ENCODE results near the gene DRC7. TPM values are rescaled to one million over a fixed set of nuclear protein-coding genes. Genes with fewer than 3 reads are reported as not detected.

The DRC7 gene
- total RNA-seq, 1 donor from 2014 or later, result 1.9 TPM

DNA sequence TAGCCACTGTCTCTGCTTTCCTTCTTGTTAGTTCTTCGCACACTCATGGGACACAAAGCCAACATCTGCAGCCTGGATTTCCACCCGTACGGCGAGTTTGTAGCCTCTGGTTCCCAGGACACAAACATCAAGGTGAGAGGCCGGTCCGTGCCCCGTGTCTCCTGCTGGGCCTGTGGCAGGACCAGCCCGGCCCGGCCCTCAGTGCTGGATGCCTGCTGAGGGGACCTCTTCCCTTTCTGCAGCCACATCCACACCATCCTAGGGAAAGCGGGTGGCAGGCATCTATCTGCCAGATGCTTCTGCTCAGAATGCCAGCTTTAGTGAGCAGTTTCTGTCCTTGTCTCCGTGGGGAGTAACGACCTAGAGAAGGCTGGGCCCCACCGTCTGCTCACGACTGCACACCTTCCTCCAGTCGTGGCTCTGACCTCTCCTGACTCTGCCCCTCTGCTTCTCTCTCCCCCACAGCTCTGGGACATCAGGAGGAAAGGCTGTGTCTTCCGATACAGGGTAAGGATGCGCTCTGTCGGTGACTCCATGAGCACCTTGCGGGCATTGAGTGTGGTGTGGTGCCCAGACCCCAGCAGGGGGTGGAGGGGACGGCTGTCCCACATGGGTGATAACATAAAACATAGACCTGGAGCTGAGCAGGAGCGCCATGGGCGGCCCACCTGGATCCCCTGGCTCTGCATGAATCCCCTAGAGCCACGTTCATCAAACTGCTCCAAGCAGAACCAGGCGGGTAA, 56.4 kb downstream of the DRC7 start:
- no peak for DNase-seq (ENCODE audit: low spot score)

DNA sequence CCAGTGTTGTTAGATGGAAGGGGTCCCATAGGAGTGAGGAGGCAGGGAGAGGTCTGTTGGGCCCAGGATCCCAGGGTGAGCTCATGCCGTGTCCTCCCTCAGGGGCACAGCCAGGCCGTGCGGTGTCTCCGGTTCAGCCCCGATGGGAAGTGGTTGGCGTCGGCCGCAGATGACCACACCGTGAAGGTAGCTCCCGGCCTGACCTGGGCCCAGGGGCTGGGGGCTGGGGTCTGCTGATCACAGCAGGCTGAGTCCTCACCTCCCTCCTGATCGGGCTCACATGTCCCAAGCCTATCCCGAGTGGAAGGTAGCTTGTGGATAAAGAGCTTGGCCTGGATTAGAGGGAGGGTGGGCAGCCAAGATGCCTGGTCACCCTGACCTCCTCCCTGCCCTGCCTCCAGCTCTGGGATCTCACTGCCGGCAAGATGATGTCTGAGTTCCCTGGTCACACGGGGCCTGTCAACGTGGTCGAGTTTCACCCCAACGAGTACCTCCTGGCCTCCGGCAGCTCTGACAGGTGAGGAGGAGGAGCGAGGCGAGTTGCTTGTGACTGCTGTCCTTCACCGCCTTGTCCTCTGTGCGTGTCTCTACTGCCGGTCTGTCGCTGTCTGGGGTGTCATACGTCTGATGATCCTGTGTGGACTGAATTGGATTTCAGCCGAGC, 57.1 kb downstream of the DRC7 start:
- DNase-seq (ENCODE audit: low spot score), result no peak

DNA sequence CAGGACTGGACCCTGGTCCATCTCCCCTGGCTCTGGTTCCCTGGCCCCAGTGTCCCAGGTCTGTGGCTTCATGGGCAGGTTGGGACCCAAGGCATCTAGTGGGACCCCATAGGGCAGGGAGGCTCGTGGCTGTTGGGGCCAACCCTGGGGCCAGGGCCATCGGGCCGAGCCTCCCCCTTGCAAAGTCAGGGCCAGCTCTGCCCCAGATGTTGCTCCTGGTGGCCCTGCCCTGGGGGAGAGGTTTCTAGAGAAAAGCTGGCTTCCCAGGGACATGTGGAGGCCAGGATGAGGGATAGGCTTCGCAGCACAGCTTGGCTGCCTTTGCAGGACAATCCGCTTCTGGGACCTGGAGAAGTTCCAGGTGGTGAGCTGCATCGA, 57.6 kb downstream of the DRC7 start:
- DNase-seq (ENCODE audit: low spot score), result no peak

DNA sequence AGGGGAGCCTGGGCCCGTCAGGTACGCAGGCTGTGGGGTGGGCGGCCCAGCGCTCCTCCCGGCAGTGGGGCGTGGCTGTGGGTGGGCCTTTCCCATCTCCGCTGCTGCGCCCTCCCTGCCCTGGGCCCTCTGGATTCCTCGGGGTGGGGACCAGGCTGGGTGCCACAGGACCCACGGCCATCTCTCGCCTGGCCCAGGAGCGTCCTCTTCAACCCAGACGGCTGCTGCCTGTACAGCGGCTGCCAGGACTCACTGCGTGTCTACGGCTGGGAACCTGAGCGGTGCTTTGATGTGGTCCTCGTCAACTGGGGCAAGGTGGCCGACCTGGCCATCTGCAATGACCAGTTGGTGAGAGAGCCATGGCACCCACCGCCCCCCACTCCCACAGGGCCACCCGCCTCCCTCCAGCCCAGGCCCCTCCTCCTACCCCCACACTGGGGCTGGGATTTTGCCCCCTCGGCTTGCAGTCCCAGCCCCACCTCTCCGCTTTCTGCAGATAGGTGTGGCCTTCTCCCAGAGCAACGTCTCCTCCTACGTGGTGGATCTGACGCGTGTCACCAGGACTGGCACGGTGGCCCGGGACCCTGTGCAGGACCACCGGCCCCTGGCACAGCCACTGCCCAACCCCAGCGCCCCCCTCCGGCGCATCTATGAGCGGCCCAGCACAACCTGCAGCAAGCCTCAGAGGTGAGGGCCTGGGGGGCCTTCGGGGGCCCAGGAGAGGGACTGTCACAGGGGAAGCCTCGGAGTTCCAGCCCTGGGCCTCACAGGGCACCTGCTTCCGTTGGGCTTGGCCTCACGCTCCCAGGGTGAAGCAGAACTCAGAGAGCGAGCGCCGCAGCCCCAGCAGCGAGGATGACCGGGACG, 58.2 kb downstream of the DRC7 start:
- no peak for DNase-seq (ENCODE audit: low spot score)

DNA sequence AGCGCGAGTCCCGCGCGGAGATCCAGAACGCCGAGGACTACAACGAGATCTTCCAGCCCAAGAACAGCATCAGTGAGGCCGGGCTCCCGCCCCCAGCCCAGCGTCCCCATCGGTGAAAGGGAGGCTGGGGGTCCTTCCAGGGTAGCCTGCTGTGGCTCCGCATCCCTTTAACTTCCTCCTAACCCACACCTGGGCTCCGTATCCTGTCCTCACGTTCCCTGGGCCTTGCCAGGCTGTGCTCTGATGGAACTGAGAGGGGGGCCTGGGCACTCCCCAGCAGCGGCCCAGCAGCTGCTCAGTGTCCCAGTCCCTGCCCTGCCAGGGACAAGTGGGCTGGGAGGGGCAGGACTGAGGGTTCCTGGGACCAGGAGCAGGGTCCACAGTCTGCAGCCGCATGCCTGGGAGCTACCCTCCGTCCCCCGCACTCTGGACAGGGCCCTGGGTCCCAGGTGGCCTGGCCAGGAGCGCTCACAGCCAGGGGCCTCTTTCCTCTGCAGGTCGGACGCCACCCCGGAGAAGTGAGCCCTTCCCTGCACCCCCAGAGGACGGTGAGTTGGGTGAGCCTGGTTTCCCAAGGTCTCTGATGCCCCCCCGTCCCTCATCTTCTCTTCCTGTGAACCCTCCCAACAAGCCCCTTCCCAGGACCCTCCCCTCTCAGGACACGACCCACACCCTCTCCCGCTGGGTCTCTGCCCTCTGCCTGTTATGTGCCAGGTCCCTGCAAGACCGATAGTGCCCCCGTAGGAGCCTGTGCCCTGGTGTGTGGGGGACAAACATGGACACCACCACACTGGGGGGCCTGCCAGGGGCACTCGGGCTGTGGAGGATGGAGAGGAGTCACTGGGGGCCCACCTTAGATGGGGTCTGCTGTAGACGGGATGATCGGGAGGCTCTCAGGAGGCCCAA, 59.1 kb downstream of the DRC7 start:
- DNase-seq (ENCODE audit: low spot score), result no peak

DNA sequence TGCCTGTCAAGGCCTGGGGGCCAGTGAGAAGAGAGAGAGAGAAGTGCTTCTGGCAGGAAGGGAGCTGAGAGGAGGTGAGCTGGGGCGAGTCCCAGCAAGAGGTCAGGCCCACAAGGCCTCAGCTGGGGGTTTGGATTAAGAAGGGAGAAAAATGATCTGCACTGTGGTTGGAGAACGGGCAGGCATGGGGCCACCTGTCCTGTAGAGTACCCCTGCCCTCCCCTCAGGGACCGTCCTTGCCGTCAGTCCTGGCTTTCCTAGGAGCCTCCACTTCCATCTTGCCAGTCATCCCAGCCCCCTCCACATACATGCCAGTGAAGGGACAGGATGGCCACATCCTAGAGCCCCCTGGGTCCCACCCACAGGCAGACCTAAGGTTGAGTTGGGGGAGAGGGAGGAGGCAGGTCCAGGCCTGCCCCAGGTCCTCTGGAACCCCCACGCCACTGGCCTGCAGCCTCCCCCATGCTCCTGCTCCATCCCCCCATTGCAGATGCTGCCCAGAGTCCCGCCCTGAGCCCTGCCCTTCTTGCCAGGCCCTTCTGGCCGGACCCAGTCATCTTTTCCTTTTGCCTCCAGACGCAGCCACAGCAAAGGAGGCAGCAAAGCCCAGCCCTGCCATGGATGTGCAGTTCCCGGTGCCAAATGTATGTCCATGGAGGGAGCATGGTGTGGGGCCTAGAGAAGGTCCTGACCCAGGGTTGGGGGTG, 59.9 kb downstream of the DRC7 start:
- DNase-seq (ENCODE audit: low spot score), result no peak

DNA sequence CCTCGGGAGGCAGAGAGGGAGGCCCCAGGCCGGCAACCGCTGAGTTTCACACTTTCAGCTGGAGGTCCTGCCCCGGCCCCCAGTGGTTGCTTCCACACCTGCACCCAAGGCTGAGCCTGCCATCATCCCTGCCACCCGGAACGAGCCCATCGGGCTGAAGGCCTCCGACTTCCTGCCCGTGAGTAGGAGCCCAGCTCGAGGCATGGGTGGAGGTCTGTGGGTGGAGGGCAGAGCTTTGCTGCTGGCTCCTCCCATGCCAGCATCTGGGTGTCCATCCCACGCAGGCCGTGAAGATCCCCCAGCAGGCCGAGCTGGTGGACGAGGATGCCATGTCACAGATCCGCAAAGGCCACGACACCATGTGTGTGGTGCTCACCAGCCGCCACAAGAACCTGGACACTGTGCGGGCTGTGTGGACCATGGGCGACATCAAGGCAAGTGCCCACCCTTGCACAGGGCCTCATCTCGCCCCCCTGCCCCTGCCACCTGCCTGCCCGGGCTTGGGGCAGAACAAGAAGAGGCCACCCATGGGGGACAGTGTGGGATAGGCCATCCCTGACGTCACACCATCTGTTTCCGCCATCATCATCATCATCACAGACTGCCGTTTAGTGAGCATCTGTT, 60.6 kb downstream of the DRC7 start:
- no peak for DNase-seq (ENCODE audit: low spot score)

DNA sequence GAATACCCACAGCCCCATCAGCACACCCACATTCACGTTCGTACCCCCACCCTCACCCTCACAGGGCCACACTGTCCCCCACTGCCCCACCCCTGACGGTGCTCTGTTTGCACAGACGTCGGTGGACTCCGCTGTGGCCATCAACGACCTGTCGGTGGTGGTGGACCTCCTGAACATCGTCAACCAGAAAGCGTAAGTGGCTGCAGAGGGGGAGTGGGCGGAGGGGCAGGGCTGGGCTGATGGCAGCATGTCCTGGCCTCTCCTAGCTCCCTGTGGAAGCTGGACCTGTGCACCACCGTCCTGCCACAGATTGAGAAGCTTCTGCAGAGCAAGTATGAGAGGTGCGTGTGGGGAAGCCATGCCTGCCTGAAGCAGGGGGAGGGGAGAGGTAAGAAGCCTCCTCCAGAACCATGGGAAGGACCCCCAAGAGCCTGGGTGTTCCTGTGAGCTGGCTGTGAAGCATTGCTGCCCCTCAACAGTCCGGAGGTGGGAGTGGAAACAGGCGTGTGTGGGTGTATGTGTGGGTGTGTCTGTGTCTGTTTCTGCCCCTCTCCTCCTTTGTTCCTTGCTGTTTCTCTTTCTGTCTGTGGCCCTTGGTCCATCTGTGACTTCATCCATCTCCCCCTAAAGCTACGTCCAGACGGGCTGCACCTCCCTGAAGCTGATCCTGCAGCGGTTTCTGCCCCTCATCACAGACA, 61.3 kb downstream of the DRC7 start:
- no peak for DNase-seq (ENCODE audit: low spot score)

DNA sequence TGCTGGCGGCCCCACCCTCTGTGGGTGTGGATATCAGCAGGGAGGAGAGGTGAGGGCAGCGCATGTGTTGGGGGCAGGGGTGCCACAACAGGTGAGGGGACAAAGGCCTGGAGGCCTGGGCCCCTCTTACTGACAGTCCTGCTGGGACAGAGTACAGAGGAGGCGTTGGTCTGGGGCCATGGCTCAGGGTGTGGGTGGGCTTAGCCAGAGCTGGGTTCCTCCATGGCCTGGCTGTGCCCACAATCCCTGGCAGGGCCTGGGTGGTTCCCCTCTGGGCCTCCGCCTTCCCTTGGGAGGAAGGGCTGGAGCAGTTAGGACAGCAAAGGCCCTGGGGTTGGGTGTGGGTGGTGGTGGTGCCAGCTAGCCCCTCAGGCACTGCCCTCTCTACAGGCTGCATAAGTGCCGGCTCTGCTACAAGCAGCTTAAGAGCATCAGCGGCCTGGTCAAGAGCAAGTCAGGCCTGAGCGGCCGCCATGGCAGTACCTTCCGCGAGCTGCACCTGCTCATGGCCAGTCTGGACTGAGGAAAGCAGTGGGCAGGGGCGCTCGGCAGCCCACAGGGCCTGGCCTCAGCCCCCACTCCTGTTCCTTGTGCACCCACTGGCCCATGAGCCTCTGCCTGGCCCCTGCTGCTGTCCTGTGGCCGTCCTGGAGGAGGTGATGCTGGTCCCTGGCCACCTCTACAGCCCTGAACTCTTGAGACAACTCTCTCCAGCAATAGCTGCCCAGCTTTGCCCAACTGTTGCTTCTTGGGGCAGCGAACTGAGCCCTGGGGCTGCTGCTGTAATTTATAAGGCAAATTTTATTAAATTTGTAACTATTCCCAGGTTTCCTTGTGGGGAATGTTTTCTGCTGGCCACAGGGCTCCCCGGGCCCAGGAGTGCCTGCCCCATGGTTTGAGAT, 62.1 kb downstream of the DRC7 start:
- no peak for DNase-seq (ENCODE audit: low spot score)

DNA sequence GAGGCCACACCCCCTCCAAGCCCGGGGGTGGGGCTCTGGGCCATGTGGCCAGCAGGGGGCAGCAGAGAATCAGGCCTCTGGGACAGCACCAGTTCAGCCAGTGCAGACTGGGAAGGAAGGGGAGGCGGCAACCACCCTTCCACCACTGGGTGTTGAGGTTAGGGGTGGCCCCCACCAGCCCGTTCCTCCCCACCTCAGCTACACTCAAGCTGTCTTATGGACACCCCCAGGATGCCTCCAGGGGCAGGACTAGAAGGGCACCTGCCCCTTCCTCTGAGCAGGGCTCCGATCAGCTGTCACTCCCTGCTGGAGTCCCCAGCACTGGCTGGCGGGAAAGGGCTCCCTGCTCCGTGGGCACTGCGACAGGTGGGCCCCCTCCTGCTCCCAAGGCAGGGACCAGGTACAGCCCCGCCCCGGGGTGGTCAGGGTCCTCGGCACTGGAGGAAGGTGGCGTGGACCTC, 62.8 kb downstream of the DRC7 start:
- peak; percentile 89 for DNase-seq (ENCODE audit: low spot score)

DNA sequence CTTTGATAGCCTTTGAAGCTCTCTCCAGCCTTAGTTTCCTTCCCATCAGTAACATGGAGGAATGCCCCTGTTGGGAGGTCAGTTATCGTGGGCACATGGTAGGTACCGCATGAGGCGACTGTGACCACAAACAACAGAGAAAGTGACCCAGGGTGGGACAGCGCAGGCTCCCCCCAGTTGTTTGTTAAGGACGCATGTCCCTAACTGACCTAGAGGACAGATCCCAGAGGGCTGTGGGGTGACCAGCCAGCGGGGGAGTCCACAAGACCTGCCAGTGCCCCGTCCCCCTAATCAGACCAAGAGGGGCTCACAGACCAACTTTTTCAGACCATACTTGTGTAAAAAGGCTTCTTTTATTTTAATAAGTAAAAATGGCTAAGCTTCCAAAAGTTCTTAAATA, 63.3 kb downstream of the DRC7 start:
- DNase-seq (ENCODE audit: low spot score), result no peak

DNA sequence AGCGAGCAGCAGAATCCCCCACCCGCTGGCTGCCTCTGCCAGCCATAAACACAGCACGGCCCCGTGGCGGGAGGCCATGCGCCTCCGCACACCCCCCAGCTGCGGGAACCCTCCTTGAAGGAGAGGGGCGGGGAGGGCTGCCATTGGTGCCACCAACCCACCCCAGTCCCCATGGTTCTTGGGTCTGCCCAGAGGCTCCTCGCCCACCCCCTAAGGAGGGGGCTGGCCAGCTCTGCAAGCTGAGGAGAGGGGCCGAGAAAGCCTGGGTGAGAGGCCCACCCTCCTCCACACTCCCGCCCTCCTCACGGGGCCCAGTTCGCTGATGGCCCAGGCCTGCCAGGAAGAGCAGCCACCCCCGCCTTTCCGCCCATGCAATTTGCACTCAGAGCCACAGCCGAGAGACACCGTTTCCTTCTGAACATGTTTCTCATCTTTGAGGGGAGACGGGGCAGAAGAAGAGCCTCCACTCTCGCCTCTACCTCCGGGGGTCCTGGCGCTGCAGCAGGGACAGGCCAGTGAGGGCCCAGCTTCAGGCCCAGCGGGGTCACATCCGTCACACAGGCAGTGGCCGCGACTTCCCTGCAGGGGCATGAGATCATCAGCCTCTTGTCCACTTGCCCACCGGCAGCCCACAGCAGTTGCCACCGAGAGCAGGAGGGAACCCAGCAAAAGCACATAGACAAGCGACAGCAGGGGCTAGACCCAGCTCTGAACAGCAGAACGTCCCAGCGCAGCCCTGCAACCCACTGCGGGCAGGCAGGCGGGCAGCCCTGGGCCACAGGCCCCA, 63.9 kb downstream of the DRC7 start:
- no peak for DNase-seq (ENCODE audit: low spot score)

DNA sequence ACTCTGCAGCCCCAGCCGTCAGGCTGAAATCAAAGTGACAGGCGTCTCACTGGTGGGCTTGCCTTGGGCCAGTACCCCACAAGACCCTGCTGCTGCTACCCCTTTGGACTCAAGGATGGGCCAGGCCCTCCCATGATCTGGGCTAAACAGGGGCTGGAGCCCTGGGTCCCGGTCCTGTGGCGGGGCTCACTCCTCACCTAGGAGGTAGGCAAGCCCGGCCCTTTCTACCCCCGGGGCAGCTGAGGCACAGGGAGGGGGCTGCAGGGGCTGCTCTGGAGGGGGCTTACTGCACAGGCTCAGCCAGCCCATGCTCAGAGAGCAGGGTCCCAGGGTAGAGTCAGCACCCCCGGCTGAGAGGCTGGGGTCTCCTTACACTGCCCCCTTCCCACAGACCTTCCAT, 64.5 kb downstream of the DRC7 start:
- no peak for DNase-seq (ENCODE audit: low spot score)

DNA sequence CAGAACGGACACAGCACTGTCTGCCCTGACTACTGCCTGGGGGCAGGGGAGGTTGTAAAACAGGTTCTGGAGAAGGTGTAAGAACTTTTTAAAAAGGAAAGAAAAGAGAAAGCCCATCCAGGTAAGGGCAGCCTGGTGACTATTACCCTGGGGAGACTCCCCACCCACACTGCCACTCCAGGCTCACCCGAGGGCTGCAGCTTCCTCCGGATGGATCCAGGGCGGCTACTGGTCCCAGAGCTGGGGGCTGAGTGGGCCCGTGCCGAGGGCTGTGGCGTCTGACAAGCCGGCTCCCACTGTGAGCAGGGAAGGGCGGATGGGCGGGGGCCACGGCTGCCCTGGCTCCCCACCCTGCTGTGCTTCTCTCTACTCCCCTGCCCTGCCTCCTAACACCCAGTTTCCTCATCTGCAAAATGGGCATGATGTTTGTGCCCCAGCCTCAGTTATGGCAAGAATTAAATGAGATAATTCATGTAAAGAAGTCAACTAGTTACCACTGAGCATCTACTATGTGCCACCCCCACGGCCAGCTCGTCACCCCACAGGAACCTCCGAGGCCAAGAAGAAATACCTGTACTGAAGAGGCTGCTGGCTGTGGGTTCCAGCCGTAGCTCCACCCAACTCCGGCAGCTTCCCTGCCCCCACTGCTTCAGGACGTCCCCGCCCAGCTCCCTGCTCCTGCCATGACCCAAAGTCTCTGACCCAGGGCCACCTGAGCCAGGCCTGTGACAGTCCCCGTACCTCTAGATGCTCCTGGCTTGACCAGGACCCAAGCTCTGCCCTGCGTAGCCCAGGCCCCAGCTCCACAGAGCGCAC, 65.1 kb downstream of the DRC7 start:
- DNase-seq (ENCODE audit: low spot score), result no peak

DNA sequence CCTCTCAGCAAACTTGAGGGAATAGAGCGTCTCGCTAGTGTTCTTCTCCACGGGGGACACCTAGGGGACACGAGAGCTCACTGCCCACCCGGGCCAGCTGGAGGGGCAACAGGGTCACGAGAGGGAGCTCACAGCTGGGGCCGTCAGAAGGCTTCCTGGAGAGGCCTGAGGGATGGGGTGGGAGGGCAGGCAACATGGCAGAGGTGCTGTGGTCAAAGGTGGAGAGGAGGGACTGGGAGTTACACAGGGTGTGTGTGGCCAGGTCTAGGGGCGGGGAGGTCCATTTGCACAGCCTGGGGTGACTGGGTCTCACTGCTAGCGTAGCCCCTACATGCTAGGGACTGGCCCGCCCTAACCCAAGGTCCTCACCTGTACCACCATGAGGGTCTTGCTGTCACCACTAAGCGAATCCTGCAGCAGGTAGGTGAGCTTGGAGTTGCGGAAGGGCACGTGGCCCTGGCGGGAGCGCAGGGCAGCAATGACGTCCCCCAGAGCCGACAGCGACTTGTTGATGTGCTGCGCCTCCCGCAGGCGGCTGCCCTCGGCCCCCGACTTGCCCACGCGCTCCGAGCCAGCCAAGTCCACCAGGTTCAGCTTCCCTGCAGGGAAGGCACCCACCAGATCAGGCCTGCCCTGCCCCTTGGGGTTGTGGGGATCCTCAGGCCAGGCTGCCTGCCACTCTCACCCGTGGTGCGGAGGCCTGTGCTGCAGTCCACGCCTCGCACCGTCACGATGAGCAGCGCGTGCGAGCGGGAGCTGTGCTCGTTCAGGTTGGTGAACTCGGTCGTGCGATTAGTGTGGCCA, 66.0 kb downstream of the DRC7 start:
- no peak for DNase-seq (ENCODE audit: low spot score)

DNA sequence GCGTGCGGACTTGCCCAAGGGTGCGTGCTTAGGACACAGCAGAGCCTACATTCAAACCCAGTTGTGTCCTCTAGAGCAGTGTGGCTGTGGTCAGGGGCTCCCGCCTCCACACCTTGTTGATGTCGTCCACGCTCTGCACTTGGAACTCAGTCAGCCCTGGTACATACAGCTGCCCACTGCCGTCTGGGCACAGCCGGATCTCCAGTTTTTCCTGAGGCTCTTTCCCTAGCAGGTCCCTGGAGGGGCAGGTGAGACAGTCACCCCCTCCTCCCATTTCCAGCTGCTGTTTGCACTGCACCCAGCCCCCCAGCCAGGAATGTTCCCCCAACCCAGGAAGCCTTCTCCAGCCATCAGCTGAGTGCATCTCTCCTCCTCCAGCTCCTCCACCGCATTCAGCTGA, 66.7 kb downstream of the DRC7 start:
- no peak for DNase-seq (ENCODE audit: low spot score)

Data from mucosa of gallbladder (tissue), 1 donor.